ENCODE results near the gene DDX5.

Gene DDX5

GRCh38 chr17:64506201-64506575, at the start of gene DDX5:
TSS of gene DDX5 (minus strand) at chr17:64506289. CDS start at chr17:64506119, 170 bp downstream.
- peak; percentile 95 to 97 (median 96) for DNase-seq (ENCODE audit: low read depth in 4 of 4, low spot score in 1 of 4)

GRCh38 chr17:64555281-64555680, 49.2 kb upstream of the DDX5 start:
- DNase-seq (ENCODE audit: low read depth in 4 of 4, low spot score in 1 of 4): no peak

DNA sequence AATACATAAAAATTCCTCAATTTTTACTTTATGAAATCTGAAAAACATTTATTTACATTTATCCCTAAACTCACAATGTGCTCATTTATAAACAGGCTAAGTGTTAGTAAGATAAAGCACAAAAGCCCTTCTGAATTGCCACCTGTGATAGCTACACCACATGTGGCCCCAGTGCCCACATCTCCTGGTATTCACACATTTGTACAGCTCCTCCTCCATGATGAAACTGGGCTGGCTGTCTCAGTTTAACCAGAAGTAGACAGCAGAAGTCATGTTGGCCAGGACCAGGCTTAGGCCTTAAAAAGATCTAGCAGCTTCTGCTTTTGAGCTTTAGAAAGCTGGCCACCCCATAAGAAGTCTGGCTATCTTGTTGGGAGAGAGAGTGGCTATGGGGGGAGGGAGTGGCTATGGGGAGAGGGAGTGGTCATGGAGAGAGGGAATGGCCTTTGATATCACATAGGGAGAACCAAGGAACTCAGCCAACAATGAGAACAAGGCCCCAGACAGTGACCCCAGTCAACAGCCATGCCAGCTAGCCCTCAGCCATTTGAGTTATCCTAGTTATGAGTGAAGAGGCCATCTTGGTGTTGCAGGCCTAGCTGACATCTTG, 48.0 kb upstream of the DDX5 start:
- no peak for DNase-seq (ENCODE audit: low read depth in 4 of 4, low spot score in 1 of 4)

DNA sequence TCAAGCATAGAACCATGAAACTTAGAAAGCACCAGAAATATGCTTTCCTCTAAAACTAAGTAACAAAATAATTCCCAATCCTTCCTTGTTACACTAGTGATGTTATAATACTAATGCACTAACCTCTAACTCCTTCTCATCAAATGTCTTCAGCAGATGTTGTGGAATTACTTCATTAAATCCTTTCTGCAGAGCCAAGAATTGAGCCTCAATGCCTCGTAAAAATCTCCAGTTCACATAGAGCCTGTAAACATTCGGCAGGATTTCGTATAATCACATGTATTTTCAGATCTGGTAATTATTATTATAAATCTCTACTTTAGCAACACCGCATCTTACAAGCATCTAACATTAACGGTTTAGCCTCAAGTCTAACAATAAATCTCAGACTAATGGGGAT, 45.4 kb upstream of the DDX5 start:
- no peak for DNase-seq (ENCODE audit: low read depth in 4 of 4, low spot score in 1 of 4)

GRCh38 chr17:64547319-64547718, 41.2 kb upstream of the DDX5 start:
- DNase-seq (ENCODE audit: low read depth in 4 of 4, low spot score in 1 of 4): no peak

DNA sequence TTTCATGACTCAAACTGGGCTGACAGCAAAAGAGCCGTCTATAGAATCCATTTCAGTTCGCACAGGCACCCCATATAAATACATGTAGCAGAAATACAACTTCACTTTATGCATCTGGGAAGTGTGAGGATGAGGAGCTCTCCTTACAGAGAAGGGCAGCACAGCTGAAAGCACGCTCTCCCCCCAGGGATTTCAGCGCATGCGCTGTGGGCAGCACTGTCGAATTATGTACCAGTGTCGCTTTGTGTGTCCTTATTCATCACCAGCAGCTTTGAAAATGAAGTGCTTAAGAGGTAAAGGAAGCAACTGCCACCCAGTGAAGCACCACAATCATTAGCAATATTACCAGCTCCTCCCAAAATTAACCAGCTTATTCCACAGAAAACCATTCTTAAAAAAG, 40.6 kb upstream of the DDX5 start:
- DNase-seq (ENCODE audit: low read depth in 4 of 4, low spot score in 1 of 4): no peak

DNA sequence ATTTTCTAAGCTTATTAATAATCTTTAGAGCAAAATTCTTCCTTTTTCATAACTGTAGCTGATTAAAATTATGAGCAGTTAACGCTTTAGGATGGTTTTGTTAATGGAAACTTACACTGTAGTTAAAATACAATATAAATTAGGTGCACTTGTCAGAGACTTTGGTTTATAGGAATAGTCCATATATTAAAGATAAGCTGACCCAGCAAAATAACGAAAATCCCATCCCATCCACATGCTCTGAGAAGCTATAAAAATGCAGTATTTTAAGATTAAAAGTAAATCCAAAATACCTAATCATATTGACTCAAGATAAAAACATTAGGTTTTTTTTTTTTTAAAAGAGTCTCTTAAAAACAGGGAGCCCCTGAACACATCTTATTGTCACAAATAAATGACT, 38.7 kb upstream of the DDX5 start:
- DNase-seq (ENCODE audit: low read depth in 4 of 4, low spot score in 1 of 4): no peak

- no peak for DNase-seq (ENCODE audit: low read depth in 4 of 4, low spot score in 1 of 4)
Measured at GRCh38 chr17:64540118-64540776, 34.2 kb upstream of the DDX5 start.

- DNase-seq (ENCODE audit: low read depth in 4 of 4, low spot score in 1 of 4): no peak
Measured at GRCh38 chr17:64538508-64539130, 32.5 kb upstream of the DDX5 start.

GRCh38 chr17:64537488-64537887, 31.4 kb upstream of the DDX5 start:
- DNase-seq (ENCODE audit: low read depth in 4 of 4, low spot score in 1 of 4): no peak

GRCh38 chr17:64536913-64537312, 30.8 kb upstream of the DDX5 start:
- DNase-seq (ENCODE audit: low read depth in 4 of 4, low spot score in 1 of 4): no peak

- DNase-seq (ENCODE audit: low read depth in 4 of 4, low spot score in 1 of 4): no peak
Measured at GRCh38 chr17:64535357-64535756, 29.3 kb upstream of the DDX5 start.

DNA sequence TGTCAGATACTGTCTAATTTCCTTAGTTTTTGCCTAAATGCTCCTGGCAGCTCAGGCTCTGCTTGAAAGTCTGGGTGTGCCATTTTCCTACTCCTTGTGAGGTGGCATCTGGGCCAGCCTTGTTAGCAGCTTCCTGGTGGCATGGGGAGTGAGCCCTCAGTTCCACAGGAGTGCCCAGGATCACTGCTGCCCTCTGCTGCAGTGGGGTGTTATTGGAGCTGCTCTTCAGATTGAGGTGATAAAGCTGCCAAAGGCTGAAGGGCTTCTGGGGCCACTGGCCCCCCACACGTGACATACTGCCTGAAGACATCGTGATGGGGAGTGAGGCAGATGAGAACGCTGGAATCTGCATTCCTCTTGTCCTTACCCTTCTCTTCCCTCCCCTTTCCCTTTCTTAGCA, 28.1 kb upstream of the DDX5 start:
- DNase-seq (ENCODE audit: low read depth in 4 of 4, low spot score in 1 of 4): no peak

- DNase-seq (ENCODE audit: low read depth in 4 of 4, low spot score in 1 of 4): no peak
Measured at GRCh38 chr17:64533784-64534183, 27.7 kb upstream of the DDX5 start.

- no peak for DNase-seq (ENCODE audit: low read depth in 4 of 4, low spot score in 1 of 4)
Measured at GRCh38 chr17:64532409-64532808, 26.3 kb upstream of the DDX5 start.

GRCh38 chr17:64531955-64532371, 25.9 kb upstream of the DDX5 start:
- DNase-seq (ENCODE audit: low read depth in 4 of 4, low spot score in 1 of 4): no peak

- no peak for DNase-seq (ENCODE audit: low read depth in 4 of 4, low spot score in 1 of 4)
Measured at GRCh38 chr17:64529221-64529620, 23.1 kb upstream of the DDX5 start.

DNA sequence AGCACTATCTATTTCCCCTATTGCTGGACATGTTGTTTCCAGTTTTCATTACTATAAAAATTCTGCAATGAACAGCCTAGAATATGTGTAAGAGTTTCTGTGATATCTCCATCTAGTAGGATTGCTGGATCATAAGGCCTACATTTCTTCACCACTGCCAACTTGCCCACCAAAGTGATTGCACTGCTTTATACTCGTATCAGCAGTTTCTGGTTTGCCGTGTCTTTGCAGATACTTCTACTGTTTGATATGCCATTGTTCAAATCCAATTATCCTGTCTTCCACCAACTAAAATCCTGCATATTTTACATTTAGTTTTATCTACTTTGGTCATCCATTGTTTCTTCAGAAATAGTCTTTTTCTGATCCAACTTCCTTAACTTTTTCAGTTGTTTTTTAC, 21.8 kb upstream of the DDX5 start:
- DNase-seq (ENCODE audit: low read depth in 4 of 4, low spot score in 1 of 4): no peak

DNA sequence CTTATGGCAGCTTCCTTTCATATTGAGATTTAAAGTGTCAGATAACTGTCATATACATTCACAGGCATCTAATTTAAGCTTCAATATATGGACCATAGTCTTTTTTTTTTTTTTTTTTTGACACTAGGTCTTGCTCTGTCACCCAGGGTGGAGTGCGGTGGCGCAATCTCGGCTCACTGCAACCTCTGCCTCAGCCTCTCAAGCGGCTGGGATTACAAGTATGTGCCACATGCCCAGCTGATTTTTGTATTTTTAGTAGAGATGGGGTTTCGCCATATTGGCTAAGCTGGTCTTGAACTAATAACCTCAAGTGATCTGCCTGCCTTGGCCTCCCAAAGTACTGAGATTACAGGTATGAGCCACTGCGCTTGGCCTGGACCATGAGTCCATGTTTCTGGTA, 14.3 kb upstream of the DDX5 start:
- no peak for DNase-seq (ENCODE audit: low read depth in 4 of 4, low spot score in 1 of 4)

DNA sequence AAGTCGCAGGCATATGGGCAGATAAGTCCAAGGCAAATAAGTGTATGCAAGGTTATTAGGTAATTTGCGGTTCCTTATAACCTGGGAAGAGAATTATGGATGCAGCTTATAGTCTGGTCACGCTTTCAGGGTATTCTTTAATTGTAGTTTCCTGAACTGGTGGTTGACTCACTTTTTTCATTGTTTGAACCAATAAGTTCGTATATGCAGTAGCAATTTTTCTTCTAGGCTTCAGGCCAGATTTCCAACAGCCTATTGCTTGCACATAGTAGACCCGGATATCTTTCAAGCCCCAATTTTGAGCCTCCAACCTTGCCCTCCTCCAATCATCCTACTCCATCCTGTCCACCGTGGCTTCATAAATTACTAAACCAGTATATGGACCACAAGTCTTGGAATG, 13.5 kb upstream of the DDX5 start:
- DNase-seq (ENCODE audit: low read depth in 4 of 4, low spot score in 1 of 4): no peak

GRCh38 chr17:64515829-64516228, 9.7 kb upstream of the DDX5 start:
- DNase-seq (ENCODE audit: low read depth in 4 of 4, low spot score in 1 of 4): no peak

DNA sequence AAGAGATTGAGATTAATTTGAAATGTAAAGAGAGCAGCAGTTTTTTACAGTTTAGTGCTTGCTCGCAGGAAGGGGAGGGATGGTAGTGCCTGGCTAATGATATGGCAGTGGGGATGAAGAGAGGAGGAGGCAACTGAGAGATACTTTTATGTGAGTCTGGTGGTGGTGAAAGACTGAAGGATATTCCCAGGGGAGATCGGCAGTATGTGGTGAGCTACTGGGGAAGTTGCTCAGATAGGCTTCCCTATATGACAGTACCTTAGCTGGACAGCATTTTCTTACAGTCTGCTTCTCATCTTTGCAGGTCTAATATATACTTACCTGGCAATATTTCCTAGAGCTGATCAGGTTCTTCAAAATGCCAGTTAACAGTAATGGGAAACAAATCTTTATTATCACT, 9.3 kb upstream of the DDX5 start:
- no peak for DNase-seq (ENCODE audit: low read depth in 4 of 4, low spot score in 1 of 4)

- no peak for DNase-seq (ENCODE audit: low read depth in 4 of 4, low spot score in 1 of 4)
Measured at GRCh38 chr17:64509179-64509578, 3.1 kb upstream of the DDX5 start.
